Activated T-helper 1 cell treated with anti-CD3 and anti-CD28 coated beads, Interleukin-12 subunit alpha, Interleukin-12 subunit beta, Interleukin-2, Interleukin-4 antibody, amounts not matched to agents 30 ng/mL and 10 ng/mL and 1 ng/mL, durations not matched to agents 14 hours and 24 hours and 36 hours (primary cell): ENCODE results near the gene KLHL12. TPM values are rescaled to one million over a fixed set of nuclear protein-coding genes. Genes with fewer than 3 reads are reported as not detected.

Source experiments
- DNase-seq: peaks from one replicate; pipeline ENCODE4 v3.0.0; 2021; ENCODE audit warnings: low spot score
- H3K27ac Mint-ChIP-seq: one replicate; pipeline ENCODE4 v1.8.0; 2021; ENCODE audit warnings: mild to moderate bottlenecking, mixed read lengths
- H3K27me3 Mint-ChIP-seq: one replicate; pipeline ENCODE4 v1.8.0; 2022; ENCODE audit warnings: mild to moderate bottlenecking, moderate library complexity, mixed read lengths; ENCODE audit not compliant: insufficient read depth
- H3K36me3 Mint-ChIP-seq: one replicate; pipeline ENCODE4 v1.8.0; 2021; ENCODE audit warnings: low read depth, mixed read lengths
- H3K4me1 Mint-ChIP-seq: one replicate; pipeline ENCODE4 v1.8.0; 2021; ENCODE audit warnings: low read depth, mixed read lengths
- H3K4me3 Mint-ChIP-seq: one replicate; pipeline ENCODE4 v1.8.0; 2021; ENCODE audit warnings: mild to moderate bottlenecking, moderate library complexity, mixed read lengths
- H3K9me3 Mint-ChIP-seq: one replicate; pipeline ENCODE4 v1.8.0; 2021; ENCODE audit warnings: mixed read lengths
- intact Hi-C: fragments of 100-400 bp; cut with micrococcal nuclease; formaldehyde crosslinking; loops from one replicate; pipeline ENCODE4 v1.15.1; 2024
- total RNA-seq: library from RNA; stranded (reverse); gene quantifications from 2 replicates; pipeline ENCODE4 v1.2.3, GENCODE V29; 2022

Gene KLHL12
- total RNA-seq, 1 donor from 2014 or later = 24.9 TPM

- Mint-ChIP-seq H3K4me3 (peak overlapping the region; percentile 89), H3K4me1 (peaks cover 35% of the 10 kb centered on the region), H3K36me3 (peaks cover 16% of the 10 kb centered on the region), H3K27me3 (peaks cover 2% of the 10 kb centered on the region), H3K27ac (no peak overlapping the region), H3K9me3 (no peaks in the 10 kb centered on the region)
- intact Hi-C loops = loop anchor here (2.0 kb wide), 4 partner anchors 40 to 610 kb away; partner anchors contain the start of genes PCAT6, PPFIA4 and PPP1R12B
- no peak for DNase-seq
Observed at GRCh38 chr1:202959276-202959620, 32.2 kb upstream of the KLHL12 start.

GRCh38 chr1:202958544-202959275 lies 31.7 kb upstream of the KLHL12 start:
- H3K27ac Mint-ChIP-seq = peak overlapping the region; percentile 80
- DNase-seq = no peak
- intact Hi-C loops = loop anchor here (1.0 to 2.0 kb wide), 8 partner anchors 9 to 610 kb away; partner anchors contain the start of genes CYB5R1, KLHL12, PCAT6 and PPFIA4

GRCh38 chr1:202957733-202958543 lies 30.9 kb upstream of the KLHL12 start, which contains the start of gene ADIPOR1:
TSS of gene ADIPOR1 (minus strand) at chr1:202958312. CDS start at chr1:202951070, 7,242 bp downstream.
- Mint-ChIP-seq H3K9me3 (no peaks in the 10 kb centered on the region), H3K27me3 (peaks cover 2% of the 10 kb centered on the region), H3K4me3 (peak within 1 kb of the TSS; percentile 89), H3K36me3 (peaks cover 14% of the 10 kb centered on the region), H3K4me1 (peaks cover 46% of the 10 kb centered on the region), H3K27ac (peak within 1 kb of the TSS; percentile 80)
- DNase-seq = peak; percentile 92
- intact Hi-C loops = loop anchor here (1.0 to 2.0 kb wide), 8 partner anchors 9 to 609 kb away; partner anchors contain the start of genes CYB5R1, KLHL12, PCAT6 and PPFIA4

More at GRCh38 chr1:202958544-202959275, 31.7 kb upstream of the KLHL12 start:
- Mint-ChIP-seq H3K4me1 (peaks cover 39% of the 10 kb centered on the region), H3K9me3 (no peaks in the 10 kb centered on the region), H3K4me3 (peak overlapping the region; percentile 89), H3K27me3 (peaks cover 2% of the 10 kb centered on the region), H3K36me3 (peaks cover 17% of the 10 kb centered on the region)

GRCh38 chr1:202956969-202957368 lies 29.9 kb upstream of the KLHL12 start:
- Mint-ChIP-seq H3K27me3 (peaks cover 2% of the 10 kb centered on the region), H3K9me3 (no peaks in the 10 kb centered on the region), H3K4me1 (peaks cover 52% of the 10 kb centered on the region), H3K27ac (peak overlapping the region; percentile 68), H3K36me3 (peaks cover 10% of the 10 kb centered on the region), H3K4me3 (peak overlapping the region; percentile 88)
- DNase-seq = no peak
- intact Hi-C loops = no loop called here

- no peak overlapping the region for H3K4me3 Mint-ChIP-seq
- peaks cover 60% of the 10 kb centered on the region for H3K4me1 Mint-ChIP-seq
- no peak for DNase-seq
- intact Hi-C loops = no loop called here
- no peak overlapping the region for H3K27ac Mint-ChIP-seq
- peaks cover 2% of the 10 kb centered on the region for H3K27me3 Mint-ChIP-seq
- peaks cover 11% of the 10 kb centered on the region for H3K36me3 Mint-ChIP-seq
- H3K9me3 Mint-ChIP-seq = no peaks in the 10 kb centered on the region
Observed at GRCh38 chr1:202954057-202954745, 27.2 kb upstream of the KLHL12 start.

- Mint-ChIP-seq H3K9me3 (no peaks in the 10 kb centered on the region), H3K27ac (no peak overlapping the region), H3K27me3 (no peaks in the 10 kb centered on the region), H3K4me3 (no peak overlapping the region), H3K36me3 (peaks cover 18% of the 10 kb centered on the region), H3K4me1 (peaks cover 53% of the 10 kb centered on the region)
- intact Hi-C loops = no loop called here
- no peak for DNase-seq
Observed at GRCh38 chr1:202953392-202953791, 26.4 kb upstream of the KLHL12 start.

- DNase-seq = no peak
- H3K4me3 Mint-ChIP-seq = no peak overlapping the region
- H3K9me3 Mint-ChIP-seq = no peaks in the 10 kb centered on the region
- intact Hi-C loops = no loop called here
- peaks cover 52% of the 10 kb centered on the region for H3K4me1 Mint-ChIP-seq
- peaks cover 23% of the 10 kb centered on the region for H3K36me3 Mint-ChIP-seq
- H3K27ac Mint-ChIP-seq = peak overlapping the region; percentile 7
- H3K27me3 Mint-ChIP-seq = no peaks in the 10 kb centered on the region
Observed at GRCh38 chr1:202952818-202953217, 25.8 kb upstream of the KLHL12 start.

- H3K4me1 Mint-ChIP-seq = peaks cover 47% of the 10 kb centered on the region
- H3K4me3 Mint-ChIP-seq = no peak overlapping the region
- H3K9me3 Mint-ChIP-seq = no peaks in the 10 kb centered on the region
- H3K27ac Mint-ChIP-seq = no peak overlapping the region
- H3K36me3 Mint-ChIP-seq = peaks cover 26% of the 10 kb centered on the region
- no peaks in the 10 kb centered on the region for H3K27me3 Mint-ChIP-seq
- intact Hi-C loops = no loop called here
- no peak for DNase-seq
Observed at GRCh38 chr1:202952099-202952498, 25.1 kb upstream of the KLHL12 start.

- H3K27me3 Mint-ChIP-seq = no peaks in the 10 kb centered on the region
- H3K9me3 Mint-ChIP-seq = no peaks in the 10 kb centered on the region
- H3K27ac Mint-ChIP-seq = no peak overlapping the region
- peaks cover 27% of the 10 kb centered on the region for H3K36me3 Mint-ChIP-seq
- peaks cover 40% of the 10 kb centered on the region for H3K4me1 Mint-ChIP-seq
- intact Hi-C loops = no loop called here
- H3K4me3 Mint-ChIP-seq = no peak overlapping the region
- DNase-seq = no peak
Observed at GRCh38 chr1:202951437-202951836, 24.4 kb upstream of the KLHL12 start.

GRCh38 chr1:202945483-202945882 lies 18.4 kb upstream of the KLHL12 start:
- DNase-seq = no peak
- H3K36me3 Mint-ChIP-seq = peaks cover 57% of the 10 kb centered on the region
- no peaks in the 10 kb centered on the region for H3K27me3 Mint-ChIP-seq
- no peaks in the 10 kb centered on the region for H3K9me3 Mint-ChIP-seq
- no peak overlapping the region for H3K27ac Mint-ChIP-seq
- H3K4me3 Mint-ChIP-seq = no peak overlapping the region
- intact Hi-C loops = no loop called here
- no peaks in the 10 kb centered on the region for H3K4me1 Mint-ChIP-seq

GRCh38 chr1:202944438-202944921 lies 17.4 kb upstream of the KLHL12 start:
- Mint-ChIP-seq H3K36me3 (peaks cover 55% of the 10 kb centered on the region), H3K9me3 (no peaks in the 10 kb centered on the region), H3K27ac (no peak overlapping the region)

GRCh38 chr1:202942426-202942825 lies 15.4 kb upstream of the KLHL12 start:
- no peaks in the 10 kb centered on the region for H3K4me1 Mint-ChIP-seq
- H3K27me3 Mint-ChIP-seq = no peaks in the 10 kb centered on the region
- no peak overlapping the region for H3K4me3 Mint-ChIP-seq
- DNase-seq = no peak
- no peaks in the 10 kb centered on the region for H3K9me3 Mint-ChIP-seq
- H3K27ac Mint-ChIP-seq = no peak overlapping the region
- intact Hi-C loops = no loop called here
- H3K36me3 Mint-ChIP-seq = peaks cover 40% of the 10 kb centered on the region

More at GRCh38 chr1:202944438-202944921, 17.4 kb upstream of the KLHL12 start:
- Mint-ChIP-seq H3K4me3 (no peak overlapping the region), H3K27me3 (no peaks in the 10 kb centered on the region), H3K4me1 (no peaks in the 10 kb centered on the region)
- intact Hi-C loops = no loop called here
- no peak for DNase-seq
